Right renal cortex interstitium (tissue), 3 donors: ENCODE data around the gene SNTG2. TPM values are rescaled to one million over a fixed set of nuclear protein-coding genes. Genes with fewer than 3 reads are reported as not detected.

ENCODE experiments used
- DNase-seq, 3 donors: peaks; one replicate each; pipeline ENCODE4 v3.0.0-alpha.2; 2013; ENCODE audit warnings: low read depth in 3 of 3, low spot score in 2 of 3
- polyA plus RNA-seq, 3 donors: library from polyadenylated mRNA; unstranded; fragments of 120-200 nt; gene quantifications; one replicate each; pipeline ENCODE4 v1.2.1, GENCODE V29; 2013; ENCODE audit not compliant: insufficient read length in 3 of 3

Gene SNTG2
- polyA plus RNA-seq, 3 donors: 2.3 to 3.2 (median 2.7) TPM

GRCh38 chr2:1045109-1045508 lies 94.5 kb downstream of the SNTG2 start:
- no peak for DNase-seq

GRCh38 chr2:1046067-1046466 lies 95.4 kb downstream of the SNTG2 start:
- no peak for DNase-seq

- no peak for DNase-seq
Observed at GRCh38 chr2:1047485-1047884, 96.8 kb downstream of the SNTG2 start.

GRCh38 chr2:1049691-1050090 lies 99.0 kb downstream of the SNTG2 start:
- no peak for DNase-seq

GRCh38 chr2:1051075-1051474 lies 100.4 kb downstream of the SNTG2 start:
- no peak for DNase-seq

GRCh38 chr2:1052771-1053191 lies 102.1 kb downstream of the SNTG2 start:
- peak in 1 of 3 donors; percentile 39 for DNase-seq

GRCh38 chr2:1053786-1054185 lies 103.1 kb downstream of the SNTG2 start:
- DNase-seq: no peak

- DNase-seq: no peak
Observed at GRCh38 chr2:1054399-1054798, 103.8 kb downstream of the SNTG2 start.

- no peak for DNase-seq
Observed at GRCh38 chr2:1055014-1055595, 104.5 kb downstream of the SNTG2 start.

GRCh38 chr2:1060372-1060771 lies 109.7 kb downstream of the SNTG2 start:
- no peak for DNase-seq

- DNase-seq: no peak
Observed at GRCh38 chr2:1060987-1061386, 110.3 kb downstream of the SNTG2 start.

- DNase-seq: no peak
Observed at GRCh38 chr2:1068241-1068640, 117.6 kb downstream of the SNTG2 start.

- no peak for DNase-seq
Observed at GRCh38 chr2:1068822-1069221, 118.2 kb downstream of the SNTG2 start.

- DNase-seq: no peak
Observed at GRCh38 chr2:1069847-1070246, 119.2 kb downstream of the SNTG2 start.

- DNase-seq: no peak
Observed at GRCh38 chr2:1070601-1071000, 120.0 kb downstream of the SNTG2 start.

GRCh38 chr2:1071650-1072049 lies 121.0 kb downstream of the SNTG2 start:
- DNase-seq: no peak

GRCh38 chr2:1072250-1072649 lies 121.6 kb downstream of the SNTG2 start:
- DNase-seq: no peak

- no peak for DNase-seq
Observed at GRCh38 chr2:1077911-1078310, 127.3 kb downstream of the SNTG2 start.

GRCh38 chr2:1078326-1078725 lies 127.7 kb downstream of the SNTG2 start:
- DNase-seq: no peak

GRCh38 chr2:1079873-1080799 lies 129.5 kb downstream of the SNTG2 start:
- DNase-seq: no peak

GRCh38 chr2:1081451-1082225 lies 131.0 kb downstream of the SNTG2 start:
- no peak for DNase-seq
